Parathyroid adenoma (tissue), 2 donors: ENCODE results near the gene ARHGEF1.

Experiments
- H2AFZ ChIP-seq: fragments of 300-600 bp; sonication (generic); one replicate; pipeline ENCODE4 v1.7.0; 2017; ENCODE audit warnings: antibody characterized with exemption, mild to moderate bottlenecking
- H3K27ac ChIP-seq: fragments of 300-600 bp; sonication (generic); one replicate; pipeline ENCODE4 v1.7.0; 2017
- H3K27me3 ChIP-seq: fragments of 300-600 bp; sonication (generic); one replicate; pipeline ENCODE4 v1.7.0; 2017; ENCODE audit warnings: low read length; ENCODE audit not compliant: control insufficient read depth, insufficient read depth
- H3K36me3 ChIP-seq: fragments of 300-600 bp; sonication (generic); one replicate; pipeline ENCODE4 v1.7.0; 2017; ENCODE audit warnings: low read length; ENCODE audit not compliant: control insufficient read depth, insufficient read depth
- H3K4me1 ChIP-seq: fragments of 300-600 bp; sonication (generic); one replicate; pipeline ENCODE4 v1.7.0; 2017; ENCODE audit warnings: control low read depth
- H3K4me2 ChIP-seq: fragments of 300-600 bp; sonication (generic); one replicate; pipeline ENCODE4 v1.7.0; 2017; ENCODE audit warnings: low read length
- H3K4me3 ChIP-seq: fragments of 300-600 bp; sonication (generic); one replicate; pipeline ENCODE4 v1.7.0; 2017; ENCODE audit warnings: low read depth, low read length
- H3K79me2 ChIP-seq: fragments of 300-600 bp; sonication (generic); one replicate; pipeline ENCODE4 v1.7.0; 2017; ENCODE audit warnings: control low read depth
- H3K9ac ChIP-seq: fragments of 300-600 bp; sonication (generic); one replicate; pipeline ENCODE4 v1.7.0; 2017; ENCODE audit warnings: mild to moderate bottlenecking
- H3K9me3 ChIP-seq: fragments of 300-600 bp; sonication (generic); one replicate; pipeline ENCODE4 v1.7.0; 2017; ENCODE audit warnings: low read length; ENCODE audit not compliant: control insufficient read depth
- TF ChIP-seq, protein P1 (sequence below): fragments of 300-600 bp; sonication (generic); IDR thresholded peaks from one replicate; pipeline ENCODE4 v1.7.0; 2017; ENCODE audit warnings: antibody characterized with exemption, mild to moderate bottlenecking
- donor health status: primary hyperparathyroidism.

Gene ARHGEF1

DNA sequence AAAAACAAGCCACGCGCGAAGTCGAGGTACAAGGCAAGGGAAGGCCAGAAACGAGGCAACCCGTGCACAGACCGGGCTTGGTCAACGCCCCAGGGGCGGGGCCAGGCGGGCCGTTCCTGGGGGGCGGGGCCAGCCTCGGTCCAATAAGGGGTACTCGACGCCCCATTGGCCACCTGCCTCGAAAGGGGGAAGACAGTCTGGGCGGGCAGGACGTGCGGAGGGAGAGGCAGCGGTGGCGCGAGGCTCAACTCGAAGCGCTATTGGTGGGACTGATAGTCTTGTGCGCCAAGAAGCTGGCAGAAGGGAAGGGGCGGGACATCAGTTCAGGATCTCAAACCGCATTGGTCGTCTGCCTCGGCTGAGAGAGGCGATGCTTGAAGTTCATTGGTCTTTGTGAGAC is 38.4 kb upstream of the ARHGEF1 start, which contains the start of gene LYPD4:
Gene LYPD4, minus strand, starts transcription at position 83 of the 400 bp plus-strand sequence. CDS start 5,398 bp downstream, outside the sequence.
- Histone ChIP-seq H3K4me3 (no peak within 1 kb of the TSS), H3K4me1 (no peaks in the 10 kb centered on the region), H3K4me2 (no peak within 1 kb of the TSS), H3K27ac (no peak within 1 kb of the TSS), H3K9ac (no peak within 1 kb of the TSS), H3K36me3 (no peaks in the 10 kb centered on the region), H2AFZ (no peak within 1 kb of the TSS), H3K27me3 (no peaks in the 10 kb centered on the region), H3K9me3 (no peaks in the 10 kb centered on the region), H3K79me2 (no peaks in the 10 kb centered on the region)
- TF ChIP-seq, protein P1, sequence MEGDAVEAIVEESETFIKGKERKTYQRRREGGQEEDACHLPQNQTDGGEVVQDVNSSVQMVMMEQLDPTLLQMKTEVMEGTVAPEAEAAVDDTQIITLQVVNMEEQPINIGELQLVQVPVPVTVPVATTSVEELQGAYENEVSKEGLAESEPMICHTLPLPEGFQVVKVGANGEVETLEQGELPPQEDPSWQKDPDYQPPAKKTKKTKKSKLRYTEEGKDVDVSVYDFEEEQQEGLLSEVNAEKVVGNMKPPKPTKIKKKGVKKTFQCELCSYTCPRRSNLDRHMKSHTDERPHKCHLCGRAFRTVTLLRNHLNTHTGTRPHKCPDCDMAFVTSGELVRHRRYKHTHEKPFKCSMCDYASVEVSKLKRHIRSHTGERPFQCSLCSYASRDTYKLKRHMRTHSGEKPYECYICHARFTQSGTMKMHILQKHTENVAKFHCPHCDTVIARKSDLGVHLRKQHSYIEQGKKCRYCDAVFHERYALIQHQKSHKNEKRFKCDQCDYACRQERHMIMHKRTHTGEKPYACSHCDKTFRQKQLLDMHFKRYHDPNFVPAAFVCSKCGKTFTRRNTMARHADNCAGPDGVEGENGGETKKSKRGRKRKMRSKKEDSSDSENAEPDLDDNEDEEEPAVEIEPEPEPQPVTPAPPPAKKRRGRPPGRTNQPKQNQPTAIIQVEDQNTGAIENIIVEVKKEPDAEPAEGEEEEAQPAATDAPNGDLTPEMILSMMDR: no peak

DNA sequence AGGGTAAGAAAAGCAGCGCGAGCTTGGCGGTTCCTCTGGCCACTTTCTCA is 38.2 kb upstream of the ARHGEF1 start, which contains the start of gene DMRTC2:
Gene DMRTC2, plus strand, starts transcription at position 42 of the 50 bp plus-strand sequence. CDS start 2,387 bp downstream, outside the sequence.
- TF ChIP-seq, protein P1: no peak
- no peak within 1 kb of the TSS for H3K4me3 ChIP-seq
- no peak within 1 kb of the TSS for H3K27ac ChIP-seq
- H3K36me3 ChIP-seq: no peaks in the 10 kb centered on the region
- no peaks in the 10 kb centered on the region for H3K79me2 ChIP-seq
- H3K4me1 ChIP-seq: no peaks in the 10 kb centered on the region
- H3K9ac ChIP-seq: no peak within 1 kb of the TSS
- no peaks in the 10 kb centered on the region for H3K9me3 ChIP-seq
- no peak within 1 kb of the TSS for H2AFZ ChIP-seq
- no peaks in the 10 kb centered on the region for H3K27me3 ChIP-seq
- H3K4me2 ChIP-seq: no peak within 1 kb of the TSS

DNA sequence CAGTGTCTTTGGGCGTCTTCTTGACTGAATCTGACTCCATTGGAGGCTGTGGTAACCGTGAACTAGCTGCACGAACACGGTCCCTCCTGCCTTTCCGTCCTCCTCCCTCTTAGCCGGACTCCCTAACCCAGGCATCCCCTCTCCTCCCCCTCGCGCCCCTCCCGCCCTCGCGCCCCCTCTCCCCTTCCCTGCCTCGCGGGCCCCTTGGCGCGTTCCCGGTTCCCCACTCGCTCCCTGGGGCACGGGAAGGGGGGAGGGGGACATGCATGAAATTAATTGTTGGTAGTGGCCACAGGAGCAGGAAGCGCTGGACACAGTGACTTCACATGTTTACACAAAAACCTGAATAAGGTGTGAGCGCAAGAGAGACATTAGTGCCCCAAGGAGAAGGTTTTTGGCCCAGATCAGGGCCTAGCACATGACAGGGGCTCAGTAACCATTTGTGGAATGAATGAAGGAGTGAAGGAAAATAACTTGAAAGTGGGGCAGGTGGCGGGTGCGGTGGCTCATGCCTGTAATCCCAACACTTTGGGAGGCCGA is 37.9 kb upstream of the ARHGEF1 start:
- TF ChIP-seq, protein P1: no peak

DNA sequence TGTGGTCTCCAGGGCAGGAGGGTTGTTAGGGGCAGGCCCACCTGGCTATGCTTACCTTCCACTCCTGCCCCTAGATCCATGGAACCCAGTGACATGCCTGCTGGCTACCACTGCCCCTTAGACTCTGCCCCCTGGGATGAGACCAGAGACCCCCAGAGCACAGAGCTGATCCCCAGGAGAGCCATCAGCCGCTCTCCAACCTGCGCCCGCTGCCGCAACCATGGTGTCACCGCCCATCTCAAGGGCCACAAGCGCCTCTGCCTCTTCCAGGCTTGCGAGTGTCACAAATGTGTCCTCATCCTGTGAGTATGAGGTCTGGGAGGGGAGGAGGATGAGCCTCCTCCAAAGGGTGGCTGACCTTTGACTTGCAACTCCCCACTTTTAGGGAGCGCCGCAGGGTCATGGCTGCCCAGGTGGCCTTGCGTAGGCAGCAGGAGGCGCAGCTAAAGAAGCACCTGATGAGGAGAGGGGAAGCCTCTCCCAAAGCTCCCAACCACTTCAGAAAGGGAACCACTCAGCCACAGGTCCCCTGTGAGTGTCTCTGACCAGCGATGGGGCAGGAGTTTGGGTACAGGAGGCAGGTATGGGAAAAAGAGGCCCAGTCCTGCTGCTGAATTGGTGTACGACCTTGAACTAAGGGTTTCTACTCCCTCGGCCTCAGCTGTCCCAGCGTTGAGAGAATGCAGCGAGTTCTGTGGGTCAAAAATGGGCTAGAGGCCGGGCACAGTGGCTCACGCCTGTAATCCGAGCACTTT is 35.5 kb upstream of the ARHGEF1 start:
- Histone ChIP-seq H3K27ac (no peak overlapping the region), H3K9me3 (no peaks in the 10 kb centered on the region), H3K9ac (no peak overlapping the region), H3K4me3 (no peak overlapping the region), H3K79me2 (no peaks in the 10 kb centered on the region), H3K36me3 (no peaks in the 10 kb centered on the region), H2AFZ (no peak overlapping the region), H3K4me2 (no peak overlapping the region), H3K4me1 (no peaks in the 10 kb centered on the region), H3K27me3 (no peaks in the 10 kb centered on the region)
- TF ChIP-seq, protein P1: no peak

More for the DNA sequence above, 37.9 kb upstream of the ARHGEF1 start:
- Histone ChIP-seq H3K27ac (no peak overlapping the region), H3K79me2 (no peaks in the 10 kb centered on the region), H3K9ac (no peak overlapping the region), H2AFZ (no peak overlapping the region), H3K4me2 (no peak overlapping the region), H3K4me1 (no peaks in the 10 kb centered on the region), H3K27me3 (no peaks in the 10 kb centered on the region), H3K36me3 (no peaks in the 10 kb centered on the region), H3K4me3 (no peak overlapping the region), H3K9me3 (no peaks in the 10 kb centered on the region)

DNA sequence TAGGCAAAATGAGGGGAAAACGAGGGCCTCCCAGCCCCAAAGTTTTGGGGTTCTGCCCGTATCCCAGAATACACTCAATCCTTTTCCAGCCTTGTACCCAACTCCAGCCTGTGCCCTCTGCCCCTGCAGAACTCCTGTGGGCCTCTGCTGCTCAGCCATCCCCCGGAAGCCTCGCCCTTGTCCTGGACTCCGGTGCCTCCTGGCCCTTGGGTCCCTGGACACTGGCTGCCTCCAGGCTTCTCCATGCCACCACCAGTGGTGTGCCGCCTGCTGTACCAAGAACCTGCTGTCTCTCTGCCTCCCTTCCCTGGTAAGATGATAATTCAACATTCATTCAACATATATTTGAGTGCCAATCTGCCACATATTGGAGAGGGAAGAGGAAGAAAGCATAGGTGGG is 34.3 kb upstream of the ARHGEF1 start:
- Histone ChIP-seq H3K79me2 (no peaks in the 10 kb centered on the region), H3K27ac (no peak overlapping the region), H3K9ac (no peak overlapping the region), H3K4me2 (no peak overlapping the region), H3K4me1 (no peaks in the 10 kb centered on the region), H3K4me3 (no peak overlapping the region), H3K9me3 (no peaks in the 10 kb centered on the region), H3K27me3 (no peaks in the 10 kb centered on the region), H2AFZ (no peak overlapping the region), H3K36me3 (no peaks in the 10 kb centered on the region)
- TF ChIP-seq, protein P1: no peak
